Body of pancreas (tissue), 4 donors: ENCODE measurements around the gene TTC33.

ENCODE experiments used
- POLR2A ChIP-seq, 3 donors: fragments of 450-650 bp; IDR thresholded peaks; one replicate each; pipeline ENCODE4 v1.6.1; 2016; ENCODE audit warnings: antibody characterized with exemption in 3 of 3, mild to moderate bottlenecking in 2 of 3
- TF ChIP-seq, protein P1 (sequence below), 7 experiments: fragments of 450-650 bp in 4 of 7; fragments of 200-600 bp in 3 of 7; sonication (generic) in 3 of 7; IDR thresholded peaks; one replicate each; pipeline ENCODE4 v1.5.1; 2016 to 2019; ENCODE audit warnings: antibody characterized with exemption in 7 of 7

DNA sequence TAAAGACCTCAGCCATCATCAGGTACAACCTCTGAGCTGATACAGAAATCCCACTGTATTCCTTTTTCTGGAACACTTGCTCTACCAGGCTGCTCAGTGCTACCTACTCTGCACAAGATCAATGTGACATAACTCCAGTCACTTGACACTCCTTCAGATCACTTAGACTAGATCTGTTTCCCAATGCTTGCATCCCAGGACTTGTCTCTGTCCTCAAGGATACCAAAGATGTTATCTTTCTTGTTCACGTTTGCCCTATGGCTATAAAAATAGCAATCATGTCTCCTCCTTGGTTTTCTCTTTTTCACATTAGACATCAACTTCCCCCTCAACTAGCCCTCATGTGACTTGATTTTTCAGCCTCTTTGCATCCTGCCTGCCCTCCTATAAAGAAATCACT lies 264.1 kb downstream of the TTC33 start:
- TF ChIP-seq, protein P1, sequence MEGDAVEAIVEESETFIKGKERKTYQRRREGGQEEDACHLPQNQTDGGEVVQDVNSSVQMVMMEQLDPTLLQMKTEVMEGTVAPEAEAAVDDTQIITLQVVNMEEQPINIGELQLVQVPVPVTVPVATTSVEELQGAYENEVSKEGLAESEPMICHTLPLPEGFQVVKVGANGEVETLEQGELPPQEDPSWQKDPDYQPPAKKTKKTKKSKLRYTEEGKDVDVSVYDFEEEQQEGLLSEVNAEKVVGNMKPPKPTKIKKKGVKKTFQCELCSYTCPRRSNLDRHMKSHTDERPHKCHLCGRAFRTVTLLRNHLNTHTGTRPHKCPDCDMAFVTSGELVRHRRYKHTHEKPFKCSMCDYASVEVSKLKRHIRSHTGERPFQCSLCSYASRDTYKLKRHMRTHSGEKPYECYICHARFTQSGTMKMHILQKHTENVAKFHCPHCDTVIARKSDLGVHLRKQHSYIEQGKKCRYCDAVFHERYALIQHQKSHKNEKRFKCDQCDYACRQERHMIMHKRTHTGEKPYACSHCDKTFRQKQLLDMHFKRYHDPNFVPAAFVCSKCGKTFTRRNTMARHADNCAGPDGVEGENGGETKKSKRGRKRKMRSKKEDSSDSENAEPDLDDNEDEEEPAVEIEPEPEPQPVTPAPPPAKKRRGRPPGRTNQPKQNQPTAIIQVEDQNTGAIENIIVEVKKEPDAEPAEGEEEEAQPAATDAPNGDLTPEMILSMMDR (IDR thresholded peaks at IDR 0.05), result no peak
- no peak for TF ChIP-seq POLR2A (IDR thresholded peaks at IDR 0.05)
